ENCODE measurements around the gene ARVCF.

ARVCF gene

GRCh38 chr22:20016734-20017621, at the start of gene ARVCF:
TSS of gene ARVCF (minus strand) at chr22:20016823. CDS start at chr22:19990794, 26,029 bp downstream.
- peak; percentile 94 for DNase-seq

DNA sequence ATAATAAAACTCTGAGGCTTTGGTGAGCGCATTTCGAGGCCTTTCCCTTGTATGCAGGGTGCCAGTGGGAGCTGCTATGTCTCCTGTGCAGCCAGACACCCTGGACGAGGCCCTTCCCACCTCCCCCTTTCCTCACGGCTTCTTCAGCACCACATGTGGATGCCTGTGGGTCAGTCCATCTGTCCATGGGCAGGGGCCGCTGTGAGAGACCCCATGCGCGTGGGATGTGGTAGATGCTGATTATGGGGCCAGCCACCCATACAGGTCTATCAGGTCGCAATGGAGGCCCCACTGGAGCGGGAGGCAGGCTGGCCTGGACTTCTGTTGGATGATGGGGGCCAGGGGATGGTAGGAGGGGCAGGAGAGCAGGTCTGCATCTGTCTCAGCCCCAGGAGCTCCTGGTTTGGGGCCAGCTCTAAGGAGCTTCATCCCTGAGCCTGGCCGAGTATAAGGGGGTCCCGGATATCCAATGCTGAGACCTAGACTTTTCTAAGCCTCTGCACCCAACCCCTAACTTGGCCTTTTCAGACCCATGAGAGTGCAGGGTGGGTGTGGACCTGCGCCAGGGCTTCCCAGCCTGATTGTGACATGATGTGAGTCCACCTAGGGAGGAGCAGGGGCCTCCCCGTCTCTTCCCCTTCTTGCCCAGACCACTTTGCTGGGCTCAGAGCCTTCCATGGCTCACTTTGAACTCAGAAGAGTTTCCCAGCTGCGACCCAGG, 49.4 kb upstream of the ARVCF start:
- DNase-seq: no peak

DNA sequence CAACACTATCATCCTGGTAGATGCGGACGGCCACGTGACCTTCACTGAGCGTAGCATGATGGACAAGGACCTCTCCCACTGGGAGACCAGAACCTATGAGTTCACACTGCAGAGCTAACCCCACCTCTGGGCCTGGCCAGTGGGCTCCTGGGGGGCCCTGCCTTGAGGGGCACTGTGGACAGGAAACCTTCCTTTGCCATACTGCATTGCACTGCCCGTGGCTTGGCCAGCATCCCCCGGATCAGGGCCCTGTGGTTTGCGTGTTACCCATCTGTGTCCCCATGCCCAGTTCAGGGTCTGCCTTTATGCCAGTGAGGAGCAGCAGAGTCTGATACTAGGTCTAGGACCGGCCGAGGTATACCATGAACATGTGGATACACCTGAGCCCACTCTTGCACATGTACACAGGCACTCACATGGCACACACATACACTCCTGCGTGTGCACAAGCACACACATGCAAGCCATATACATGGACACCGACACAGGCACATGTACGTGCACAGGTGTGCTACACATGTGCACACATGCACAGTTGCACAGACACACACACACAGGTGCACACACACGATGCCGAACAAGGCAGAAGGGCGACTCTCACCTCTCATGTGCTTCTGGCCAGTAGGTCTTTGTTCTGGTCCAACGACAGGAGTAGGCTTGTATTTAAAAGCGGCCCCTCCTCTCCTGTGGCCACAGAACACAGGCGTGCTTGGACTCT, 48.1 kb upstream of the ARVCF start:
- DNase-seq: no peak

DNA sequence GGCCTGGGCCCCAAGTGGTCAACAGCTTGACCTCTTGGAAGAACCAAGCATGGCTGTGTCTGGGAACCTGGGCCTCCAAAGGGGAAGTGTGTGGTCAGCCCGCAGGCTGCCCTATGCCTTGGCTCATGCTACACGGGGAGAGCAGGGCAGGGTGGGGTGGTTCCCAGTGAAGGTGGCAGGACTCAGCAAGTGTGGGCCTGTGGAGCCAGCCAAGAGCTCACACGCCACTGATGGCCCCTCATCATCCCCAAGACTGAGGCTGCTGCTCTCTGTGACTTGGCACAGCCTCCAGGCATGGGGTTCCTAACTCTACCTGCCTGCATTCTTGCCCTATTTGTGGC, 47.5 kb upstream of the ARVCF start:
- DNase-seq: no peak

GRCh38 chr22:20063271-20064139, 46.9 kb upstream of the ARVCF start:
- no peak for DNase-seq

GRCh38 chr22:20062766-20063083, 46.1 kb upstream of the ARVCF start:
- no peak for DNase-seq

- DNase-seq: no peak
These were observed 45.6 kb upstream of the ARVCF start for GRCh38 chr22:20062043-20062765.

DNA sequence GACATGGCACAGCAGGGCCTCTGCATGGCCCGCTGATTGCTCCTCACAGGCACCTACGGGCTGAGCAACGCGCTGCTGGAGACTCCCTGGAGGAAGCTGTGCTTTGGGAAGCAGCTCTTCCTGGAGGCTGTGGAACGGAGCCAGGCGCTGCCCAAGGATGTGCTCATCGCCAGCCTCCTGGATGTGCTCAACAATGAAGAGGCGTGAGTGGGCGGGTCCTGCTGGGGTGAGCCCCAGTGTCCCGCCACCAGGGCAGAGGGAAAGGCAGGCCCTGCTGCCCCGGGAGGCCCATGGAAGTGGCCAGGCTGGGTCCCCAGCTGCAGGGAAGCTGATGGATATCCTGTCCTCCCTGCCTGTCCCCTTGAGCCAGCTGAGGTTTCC, 44.8 kb upstream of the ARVCF start:
- DNase-seq: no peak

GRCh38 chr22:20060700-20061480, 44.3 kb upstream of the ARVCF start:
- no peak for DNase-seq

DNA sequence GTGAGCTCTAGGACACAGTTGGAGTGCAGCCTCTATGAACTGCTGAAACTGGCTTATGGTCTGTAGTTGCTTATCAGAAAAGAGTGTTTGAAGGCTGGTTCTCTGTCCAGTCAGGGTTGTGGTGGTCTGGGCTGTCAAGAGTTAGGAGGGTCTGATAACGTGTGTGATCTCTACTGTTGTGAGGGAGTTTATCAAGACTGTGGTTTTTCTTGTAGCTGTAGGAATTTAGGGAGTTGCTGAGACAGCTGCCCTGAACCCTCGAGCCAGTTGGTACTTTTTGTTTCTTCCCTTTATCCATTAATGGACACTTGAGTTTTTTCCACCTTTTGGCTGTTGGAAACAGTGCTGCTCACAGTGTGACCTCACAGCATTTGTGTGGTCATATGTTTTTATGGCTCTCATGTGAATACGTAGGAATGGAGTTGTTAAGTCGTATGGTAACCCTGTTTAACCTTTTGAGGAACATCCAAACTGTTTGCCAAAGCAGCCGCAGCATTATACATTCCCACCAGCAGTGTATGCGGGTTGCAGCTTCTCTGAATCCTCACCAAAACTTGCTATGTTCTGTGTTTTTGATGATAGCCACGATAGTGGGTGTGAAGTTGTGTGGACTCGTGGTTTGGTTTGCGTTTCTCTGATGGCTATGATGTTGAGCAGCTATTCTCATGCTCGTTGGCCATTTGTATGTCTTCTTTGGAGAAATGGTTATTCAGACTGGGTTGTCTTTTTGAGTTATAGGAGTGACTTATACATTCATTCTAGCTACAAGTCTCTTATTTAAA, 42.6 kb upstream of the ARVCF start:
- no peak for DNase-seq

DNA sequence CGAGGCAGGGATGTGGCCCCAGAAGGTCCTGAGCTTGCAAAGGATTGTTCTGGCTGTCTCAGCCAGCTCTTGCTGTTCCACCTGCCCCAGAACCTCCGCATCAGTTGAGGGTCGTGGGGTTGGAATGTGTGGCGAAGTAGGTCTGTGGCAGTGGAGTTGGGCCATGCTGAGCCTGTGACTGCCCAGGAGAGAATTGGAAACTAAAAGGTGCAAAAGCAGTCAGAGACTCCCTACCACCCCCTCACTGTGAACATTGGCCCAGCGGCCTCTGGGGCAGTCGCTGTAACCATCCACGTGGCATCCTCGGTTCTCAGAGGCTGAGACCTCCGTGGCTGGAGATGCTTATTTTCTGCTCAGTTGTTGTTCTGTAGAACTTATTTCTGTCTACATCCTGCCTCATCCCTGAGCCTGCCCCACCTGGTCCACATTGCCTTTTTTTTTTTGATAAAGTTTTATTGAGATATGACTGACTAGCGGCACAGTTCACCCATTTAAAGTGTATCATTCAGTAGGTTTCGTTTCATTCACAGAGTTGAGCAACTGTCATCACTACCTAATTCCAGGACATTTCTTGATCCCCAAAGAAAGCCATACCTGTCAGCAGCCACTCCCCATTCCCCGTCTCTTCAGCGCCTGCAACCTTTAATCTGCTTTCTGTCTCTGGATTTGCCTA, 41.1 kb upstream of the ARVCF start:
- no peak for DNase-seq

DNA sequence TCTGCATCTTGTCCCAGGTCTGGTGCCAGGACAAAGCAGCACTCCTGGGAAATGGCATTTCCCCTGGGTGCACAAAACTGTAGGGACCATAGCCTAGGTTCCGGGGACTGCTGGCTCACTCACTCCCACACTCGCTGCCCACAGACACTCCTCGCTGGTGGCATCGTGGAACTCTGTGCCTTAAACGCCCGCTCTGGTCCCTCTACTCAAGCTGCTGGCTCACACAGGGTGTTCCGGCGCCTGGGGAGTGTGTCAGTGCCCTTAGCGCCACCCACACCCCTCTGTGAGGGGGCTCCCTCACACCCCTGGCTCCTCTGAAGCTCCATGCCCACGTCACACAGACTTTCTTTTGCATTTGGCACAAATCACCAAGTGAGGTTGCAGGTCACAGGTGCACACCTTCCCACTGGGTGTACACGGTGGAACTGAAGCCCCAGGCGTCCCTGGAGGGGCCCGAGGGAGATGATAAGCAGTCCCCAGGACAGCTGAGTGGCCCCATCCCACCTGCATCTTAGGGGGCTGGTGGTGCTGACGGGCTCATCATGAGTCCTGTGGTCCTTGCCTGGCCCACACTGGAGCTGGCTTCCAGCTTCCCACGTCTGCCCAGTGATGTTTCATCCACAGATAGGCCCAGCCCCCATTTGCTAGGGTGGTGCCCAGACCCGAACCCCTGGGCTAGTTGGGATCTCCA, 40.2 kb upstream of the ARVCF start:
- DNase-seq: no peak

GRCh38 chr22:20056161-20056560, 39.5 kb upstream of the ARVCF start:
- no peak for DNase-seq

- no peak for DNase-seq
These were observed 39.0 kb upstream of the ARVCF start for GRCh38 chr22:20055654-20056053.

- no peak for DNase-seq
These were observed 38.5 kb upstream of the ARVCF start for GRCh38 chr22:20055144-20055543.

DNA sequence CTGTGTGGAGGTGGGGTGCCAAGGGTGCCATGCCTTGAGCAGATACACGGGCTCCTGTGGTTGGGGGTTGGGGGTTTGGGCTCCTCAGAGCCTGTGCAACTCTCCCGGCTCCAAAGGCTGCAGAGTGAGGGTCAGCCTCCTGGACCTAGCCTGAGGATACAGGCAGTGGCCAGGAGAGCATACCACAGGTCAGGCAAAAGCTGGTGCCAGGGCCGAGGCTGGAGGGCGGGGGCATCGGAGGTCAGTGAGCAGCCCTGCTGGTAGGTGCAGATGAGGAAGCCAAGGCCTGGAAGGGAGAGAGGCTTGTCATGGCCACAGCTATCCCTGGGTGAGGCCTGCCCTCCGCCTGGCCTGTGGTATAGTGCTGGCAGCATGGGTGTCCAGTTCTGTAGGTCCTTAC, 37.9 kb upstream of the ARVCF start:
- DNase-seq: no peak

DNA sequence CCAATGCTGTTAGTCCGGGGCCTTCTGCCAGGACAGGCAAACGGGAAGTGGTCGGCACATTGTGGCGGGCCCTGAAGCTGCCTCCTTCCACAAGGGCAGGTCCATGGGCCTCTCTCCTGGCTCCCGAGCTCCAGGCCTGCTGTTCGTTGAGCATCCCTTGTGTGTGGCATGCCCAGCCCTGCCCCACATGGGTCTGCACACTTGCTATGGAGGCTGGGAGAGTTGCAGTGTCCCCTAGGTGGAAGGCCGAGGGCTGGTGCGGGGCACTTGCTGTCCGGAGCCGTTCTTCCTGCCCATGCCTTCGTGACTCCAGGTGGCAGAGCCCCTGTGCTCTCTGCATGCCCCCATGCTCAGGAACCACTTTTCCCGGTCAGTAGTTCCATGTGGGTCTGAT, 37.4 kb upstream of the ARVCF start:
- no peak for DNase-seq

DNA sequence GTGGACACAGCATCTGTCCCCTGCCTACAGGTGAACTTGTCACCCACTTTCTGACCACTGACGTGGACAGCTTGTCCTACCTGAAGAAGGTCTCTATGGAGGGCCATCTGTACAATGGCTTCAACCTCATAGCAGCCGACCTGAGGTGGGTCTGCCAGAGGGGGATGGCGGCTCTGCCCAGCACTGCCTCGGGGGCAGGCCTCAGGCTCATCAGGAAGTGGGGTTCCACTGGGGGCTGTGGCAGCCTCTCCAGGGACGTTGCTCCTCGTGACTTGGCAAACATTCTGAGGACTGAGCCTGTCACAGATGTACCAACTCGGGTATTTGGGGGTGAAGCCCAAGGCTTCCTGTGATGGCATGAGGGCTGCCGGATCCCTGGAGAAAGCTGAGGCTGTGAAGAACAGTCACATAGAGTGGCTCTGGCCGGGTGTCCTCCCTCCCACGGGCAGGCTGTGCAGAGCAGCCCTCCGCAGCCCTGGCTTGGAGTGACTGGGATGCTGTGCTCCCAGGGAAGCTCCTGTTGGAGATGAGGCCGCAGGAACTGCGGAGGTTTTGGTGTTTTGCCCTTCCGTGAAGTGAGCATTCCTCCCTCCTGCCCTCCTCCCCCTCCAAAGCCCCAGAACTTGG, 36.9 kb upstream of the ARVCF start:
- DNase-seq: no peak
